HG03097 (cell line): Measurements from ENCODE around the gene KCTD19.

ENCODE experiments used
- ATAC-seq: cut with Tn5 transposase; IDR thresholded peaks from one replicate; pipeline ENCODE4 v1.9.1; 2021; ENCODE audit not compliant: unreplicated experiment, low FRiP score

The KCTD19 gene

DNA sequence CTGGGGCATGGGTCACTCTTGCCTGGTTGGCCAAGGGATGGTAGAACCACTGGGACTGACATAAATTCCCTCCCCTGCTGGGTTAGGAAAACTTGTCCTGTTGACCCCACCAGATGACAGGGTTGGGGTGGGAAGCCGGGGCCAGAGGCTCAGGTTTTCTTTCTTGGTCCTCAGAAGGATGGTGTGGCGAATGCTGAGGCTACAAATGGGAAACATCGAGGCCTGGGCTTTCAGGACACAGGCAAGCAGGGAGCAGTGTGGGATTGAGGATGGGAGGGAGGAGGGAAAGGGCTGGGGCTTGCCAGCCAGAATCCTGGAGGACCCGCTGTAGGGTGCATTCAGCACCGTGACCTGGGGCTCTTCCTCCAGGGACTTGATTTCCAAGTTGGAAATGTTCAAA, 61.7 kb downstream of the KCTD19 start:
- ATAC-seq, result no peak

DNA sequence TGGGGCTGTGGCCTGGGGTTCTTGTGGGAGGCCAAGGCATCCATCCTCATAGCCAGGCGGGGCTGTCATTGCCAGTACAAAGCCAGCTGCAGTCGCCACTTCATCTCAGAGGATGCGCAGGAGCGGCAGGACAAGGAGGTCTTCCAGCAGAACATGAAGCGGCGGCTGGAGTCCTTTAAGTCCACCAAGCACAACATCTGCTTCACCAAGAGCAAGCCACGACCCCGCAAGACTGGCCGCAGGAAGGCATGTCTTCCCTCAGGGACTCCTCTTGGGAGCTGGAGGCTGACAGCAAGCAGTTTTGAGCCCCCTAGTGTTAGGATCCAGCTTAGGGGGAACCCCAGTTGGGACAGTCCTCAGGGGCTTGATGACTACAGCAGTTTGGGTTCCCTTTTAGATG, 62.3 kb downstream of the KCTD19 start:
- ATAC-seq, result no peak

DNA sequence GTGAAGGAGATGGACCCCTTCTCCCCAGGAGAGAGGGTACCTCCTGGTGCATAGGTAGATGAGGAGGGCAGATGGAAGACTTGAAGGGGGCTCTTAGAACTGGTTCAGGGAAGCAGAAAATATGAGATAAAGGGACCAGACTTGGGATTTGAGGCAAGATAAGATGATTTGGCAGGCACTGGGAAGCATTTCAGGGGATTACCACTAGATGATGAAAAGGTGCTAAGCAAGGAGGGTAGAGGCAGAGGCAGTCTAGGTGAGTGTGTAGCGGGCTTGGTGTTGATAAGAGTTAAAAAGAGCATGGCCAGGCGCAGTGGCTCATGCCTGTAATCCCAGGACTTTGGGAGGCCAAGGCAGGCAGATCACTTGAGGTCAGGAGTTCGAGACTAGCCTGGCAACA, 63.3 kb downstream of the KCTD19 start:
- ATAC-seq, result no peak

DNA sequence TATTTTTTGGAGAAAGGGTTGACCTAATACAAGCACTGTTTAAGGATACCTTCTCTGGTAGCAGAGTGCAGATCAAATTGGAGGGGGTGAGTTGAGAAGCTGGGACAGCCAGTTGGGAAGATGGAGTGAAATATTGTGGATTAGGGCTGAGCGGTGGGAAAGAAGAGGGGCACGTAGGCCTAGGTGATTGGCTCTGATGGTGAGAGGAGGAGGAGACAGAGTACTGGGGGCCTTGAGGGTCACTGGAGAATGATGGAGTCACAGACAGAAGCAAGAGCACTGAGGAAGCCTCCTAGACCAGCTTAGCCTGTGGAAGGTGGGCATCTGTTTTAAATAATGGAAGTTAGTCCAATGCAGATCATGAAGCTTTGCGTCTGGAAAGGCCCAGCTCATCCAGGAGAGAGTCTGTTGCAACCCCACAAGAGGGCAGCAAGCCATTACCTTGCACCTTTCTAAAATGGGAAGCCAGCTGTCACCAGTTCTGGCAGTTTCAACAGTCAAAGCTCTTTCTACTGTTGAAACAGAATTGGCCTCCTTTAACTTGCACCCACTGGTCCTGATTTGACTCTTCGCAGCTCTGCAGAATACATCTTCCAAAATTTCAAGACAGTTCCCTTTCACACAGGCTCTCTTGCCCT, 66.0 kb downstream of the KCTD19 start:
- no peak for ATAC-seq

DNA sequence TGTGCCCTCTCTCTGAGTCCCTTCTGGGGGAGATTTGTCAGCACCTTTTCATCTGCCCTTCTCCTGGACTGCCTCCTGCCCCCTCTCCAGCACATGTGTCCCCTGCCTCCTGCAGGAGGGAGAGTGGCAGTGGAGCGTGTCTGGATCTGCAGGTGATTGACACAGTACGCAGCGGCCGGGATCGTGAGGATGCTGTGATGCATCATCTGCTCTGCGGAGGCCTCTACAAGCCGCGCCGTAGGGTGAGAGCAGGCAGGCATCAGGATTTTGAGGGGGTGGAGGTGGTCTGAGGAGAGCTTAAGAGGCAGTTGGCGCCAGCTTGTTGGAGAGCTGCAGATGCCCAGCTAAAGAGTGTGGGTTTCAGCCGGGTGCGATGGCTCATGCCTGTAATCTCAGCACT, 66.8 kb downstream of the KCTD19 start:
- ATAC-seq, result no peak

DNA sequence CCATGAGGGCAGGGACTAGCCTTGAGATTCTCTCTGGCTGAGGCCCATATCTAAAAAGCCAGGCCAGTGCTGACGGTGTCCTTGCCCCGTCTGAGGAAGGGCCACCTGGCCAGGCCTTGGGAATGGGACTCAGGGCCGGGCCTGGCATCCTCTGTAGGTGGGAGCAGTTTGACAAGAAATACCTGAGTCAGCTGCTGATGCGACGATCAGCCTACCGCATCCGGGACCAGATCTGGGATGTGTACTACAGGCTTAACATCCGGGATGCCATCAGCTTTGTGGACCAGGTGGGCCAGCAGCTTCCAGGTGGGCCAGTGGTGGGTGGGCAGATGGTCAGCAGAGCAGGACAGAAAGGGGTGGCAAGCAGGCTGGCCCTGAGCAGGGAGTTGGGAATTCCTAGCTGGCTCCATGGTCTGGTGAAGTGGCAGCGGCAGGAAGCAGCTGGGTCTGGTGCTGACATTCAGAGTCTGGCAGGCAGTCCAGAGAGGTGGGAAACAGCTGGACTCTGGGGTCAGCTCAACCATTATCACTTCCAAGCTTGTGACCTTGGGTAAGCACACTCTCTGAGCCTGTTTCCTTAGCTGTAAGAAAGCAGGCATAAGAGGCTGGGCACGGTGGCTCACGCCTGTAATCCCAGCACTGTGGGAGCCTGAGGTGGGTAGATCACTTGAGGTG, 68.2 kb downstream of the KCTD19 start:
- no peak for ATAC-seq

DNA sequence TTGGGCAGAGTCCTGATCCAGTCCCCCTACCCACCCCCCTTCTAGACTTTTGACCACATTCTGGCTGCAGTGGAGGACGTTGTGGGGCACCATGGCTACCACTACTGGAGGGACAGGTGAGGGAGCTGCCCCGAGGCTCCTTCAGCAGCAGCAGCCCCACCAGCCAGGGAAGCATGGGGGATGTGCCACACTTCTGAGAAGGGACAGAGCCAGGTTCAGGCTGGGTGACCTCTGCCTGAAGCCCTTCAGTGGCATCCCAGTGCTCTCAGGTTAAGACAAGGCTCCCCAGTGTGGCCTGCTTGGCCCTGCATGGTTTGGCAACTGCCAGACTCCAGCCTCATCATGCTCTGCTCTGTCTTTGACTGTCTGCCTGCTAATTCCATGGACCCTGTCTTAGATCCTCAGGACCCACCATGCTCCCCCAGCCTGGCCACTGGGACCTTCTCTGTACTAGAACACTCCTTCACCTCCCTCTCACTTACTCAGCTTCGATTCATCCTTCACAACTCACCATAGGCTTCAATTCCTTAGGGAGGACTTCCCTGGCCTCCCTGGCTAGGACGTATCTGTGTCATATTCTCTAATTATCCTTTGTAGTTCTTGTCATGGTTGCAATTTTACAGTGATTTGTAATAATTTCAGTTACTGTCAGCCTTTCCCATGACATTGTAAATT, 68.9 kb downstream of the KCTD19 start:
- ATAC-seq, result no peak

DNA sequence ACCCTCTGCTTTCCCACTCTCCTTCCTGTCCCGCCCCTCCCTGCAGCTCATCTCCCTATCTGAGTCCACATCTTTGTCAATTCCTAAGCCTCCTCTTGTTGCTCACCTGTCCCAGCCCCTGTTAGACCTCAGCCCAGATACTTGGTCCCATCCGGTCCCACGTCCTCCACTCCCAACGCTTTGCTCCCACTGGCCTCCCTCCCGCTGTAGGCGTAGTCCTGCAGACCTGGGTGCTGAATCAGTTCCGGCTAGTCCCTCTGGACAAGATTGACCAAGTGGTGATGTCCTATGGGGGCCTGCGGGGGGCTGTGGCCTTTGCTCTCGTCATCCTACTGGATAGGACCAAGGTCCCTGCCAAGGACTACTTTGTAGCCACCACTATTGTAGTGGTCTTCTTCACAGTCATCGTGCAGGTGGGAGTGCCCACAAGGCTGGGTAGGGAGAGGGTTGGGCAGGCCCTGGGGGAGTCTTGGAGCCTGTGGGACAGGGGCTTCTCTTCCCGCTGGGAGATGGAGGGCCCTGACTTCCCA, 69.8 kb downstream of the KCTD19 start:
- ATAC-seq, result no peak

DNA sequence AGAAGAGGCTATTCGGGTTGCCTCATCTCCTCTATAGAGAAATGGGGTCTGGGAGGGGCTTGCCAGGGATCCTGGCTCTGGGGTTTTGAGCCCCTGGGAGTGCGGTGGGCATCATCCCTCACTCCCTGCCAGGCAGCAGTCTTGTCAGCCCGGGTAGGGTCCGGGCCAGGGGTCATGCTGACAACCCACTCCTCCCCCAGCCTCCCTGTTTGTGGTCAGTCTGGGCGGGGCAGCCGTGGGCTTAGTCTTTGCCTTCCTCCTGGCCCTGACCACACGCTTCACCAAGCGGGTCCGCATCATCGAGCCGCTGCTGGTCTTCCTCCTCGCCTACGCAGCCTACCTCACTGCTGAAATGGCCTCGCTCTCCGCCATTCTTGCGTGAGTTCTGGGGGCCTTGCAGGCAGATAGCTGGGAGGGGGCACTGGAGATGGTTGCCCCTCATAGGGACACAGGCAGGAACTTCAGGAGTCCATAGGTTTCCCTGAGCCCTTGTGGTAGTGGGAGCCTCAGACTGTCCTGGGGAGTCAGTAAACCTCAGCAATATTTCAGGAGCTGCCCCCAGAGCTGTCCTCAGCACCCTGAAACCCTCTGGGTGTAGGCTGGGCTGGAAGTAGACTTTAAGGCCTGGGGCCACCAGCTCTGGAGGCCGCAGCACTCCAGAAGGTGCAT, 70.9 kb downstream of the KCTD19 start:
- ATAC-seq, result no peak

DNA sequence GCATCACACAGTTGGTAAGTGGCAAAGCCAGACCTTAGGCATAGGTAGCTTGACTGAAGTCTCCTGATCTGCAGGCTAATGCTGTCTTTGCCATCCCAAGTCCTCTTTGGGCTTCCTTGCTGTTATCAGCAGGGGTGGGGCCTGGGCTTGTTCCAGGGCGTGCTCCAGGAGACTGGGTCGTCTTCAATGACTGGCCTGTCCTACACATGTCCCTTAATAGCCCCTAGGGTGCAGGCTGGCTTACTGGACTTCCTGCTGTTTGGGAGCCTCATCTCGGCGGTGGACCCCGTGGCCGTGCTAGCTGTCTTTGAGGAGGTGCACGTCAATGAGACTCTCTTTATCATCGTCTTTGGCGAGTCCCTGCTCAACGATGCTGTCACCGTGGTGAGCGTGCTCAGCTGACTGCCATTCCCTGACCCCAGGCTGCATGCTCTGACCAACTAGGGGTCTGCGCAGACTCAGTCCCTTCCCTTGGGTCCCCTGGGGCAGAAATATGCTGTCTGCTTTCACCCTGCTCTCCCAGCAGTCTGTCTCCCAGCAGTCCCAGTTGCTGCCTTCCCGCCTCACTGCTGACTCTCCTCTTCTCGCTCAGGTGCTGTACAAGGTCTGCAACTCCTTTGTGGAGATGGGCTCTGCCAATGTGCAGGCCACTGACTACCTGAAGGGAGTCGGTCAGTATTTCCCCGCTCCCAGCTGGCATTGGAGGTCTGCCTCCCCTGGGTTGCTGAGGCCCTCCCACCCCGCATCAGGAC, 71.6 kb downstream of the KCTD19 start:
- no peak for ATAC-seq

DNA sequence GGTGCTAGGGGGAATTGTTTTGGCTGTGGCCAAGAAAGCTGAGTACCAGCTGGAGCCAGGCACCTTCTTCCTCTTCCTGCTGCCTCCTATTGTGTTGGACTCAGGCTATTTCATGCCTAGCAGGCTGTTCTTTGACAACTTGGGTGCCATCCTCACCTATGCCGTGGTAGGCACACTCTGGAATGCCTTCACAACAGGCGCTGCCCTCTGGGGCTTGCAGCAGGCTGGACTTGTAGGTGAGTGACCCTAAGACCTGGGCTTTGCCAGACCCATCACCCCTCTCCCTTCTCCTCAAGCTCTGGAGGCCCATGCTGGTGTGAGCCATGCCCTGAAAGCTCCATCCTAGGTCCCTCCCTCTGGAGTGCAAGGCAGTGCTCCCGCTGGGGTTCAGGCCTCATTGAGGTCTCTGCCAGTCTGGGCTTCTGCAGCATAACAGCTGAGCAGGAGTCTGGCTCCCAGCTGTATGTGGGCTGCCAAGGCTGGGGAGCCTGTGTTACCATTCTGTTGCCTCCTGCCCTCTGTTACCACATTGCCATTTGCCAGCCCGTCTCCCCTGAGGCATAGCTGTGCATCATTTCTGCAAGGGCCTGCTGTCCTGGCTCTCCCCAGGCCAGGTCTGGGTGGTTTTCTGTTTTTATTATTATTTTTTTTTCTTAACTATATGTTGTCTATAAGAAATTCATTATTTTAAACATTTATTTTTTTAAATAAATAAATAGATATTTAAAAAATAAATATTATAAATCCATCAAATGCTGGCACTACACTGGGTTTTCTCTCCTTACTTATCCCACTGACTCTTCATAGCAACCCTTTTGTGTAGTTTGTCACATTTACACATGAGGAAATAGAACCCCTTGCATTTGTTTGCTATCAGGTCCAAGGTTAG, 73.7 kb downstream of the KCTD19 start:
- no peak for ATAC-seq

DNA sequence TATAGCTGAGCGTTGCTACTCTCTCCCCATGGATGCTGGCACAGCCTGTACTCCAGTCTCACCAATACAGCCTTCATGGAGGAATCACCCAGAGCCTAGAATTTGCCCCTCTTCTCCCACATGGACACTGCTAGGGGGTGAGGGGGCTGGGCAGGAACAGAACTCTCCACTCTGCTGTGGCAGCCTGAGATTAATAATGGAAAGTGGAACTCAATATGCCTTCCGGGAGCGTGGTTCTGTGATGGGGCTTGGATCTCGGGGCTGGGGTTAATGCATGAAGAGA, 76.6 kb downstream of the KCTD19 start:
- no peak for ATAC-seq

DNA sequence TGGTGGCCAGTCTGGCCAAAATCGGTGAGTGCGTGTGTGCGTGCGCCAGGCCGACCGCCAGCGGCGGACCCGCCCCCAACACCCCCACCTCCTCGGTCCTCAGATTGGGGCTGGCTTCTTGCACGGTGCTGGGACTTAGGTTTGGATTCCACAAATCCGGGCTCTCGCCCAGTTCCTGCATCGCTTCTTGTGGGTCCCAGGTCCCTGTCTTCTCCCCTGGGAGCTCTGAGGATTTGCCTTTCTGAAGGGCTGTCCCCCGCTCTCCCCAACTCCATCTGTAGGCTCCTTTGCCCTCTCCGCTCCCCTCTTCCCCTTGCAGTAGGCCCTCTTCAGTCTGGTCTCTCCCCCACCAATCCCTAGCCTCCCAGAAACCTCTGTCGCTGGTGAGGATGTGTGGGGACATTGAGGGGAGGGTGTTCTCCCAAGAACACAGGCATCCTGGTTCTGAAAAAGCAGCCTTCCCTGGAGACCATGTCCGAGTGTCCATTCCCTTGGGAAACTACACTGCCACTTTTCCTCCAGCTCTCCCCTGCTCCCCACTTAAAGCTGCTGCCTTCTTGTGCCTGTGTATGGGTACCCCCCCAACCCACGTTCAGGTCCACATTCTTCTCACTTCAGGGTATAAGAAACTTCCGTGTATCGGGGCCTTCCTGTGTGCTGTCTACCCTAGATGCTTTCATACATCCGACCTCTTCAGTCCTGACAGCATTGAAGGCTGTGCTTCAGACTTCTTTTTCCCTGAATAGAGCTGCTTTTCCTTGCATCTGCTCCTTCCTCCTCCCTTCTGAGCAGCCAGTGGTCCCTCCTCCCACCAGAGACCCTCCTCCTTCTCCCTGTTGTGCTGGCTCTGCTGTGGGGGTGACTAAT, 77.1 kb downstream of the KCTD19 start:
- ATAC-seq, result no peak

DNA sequence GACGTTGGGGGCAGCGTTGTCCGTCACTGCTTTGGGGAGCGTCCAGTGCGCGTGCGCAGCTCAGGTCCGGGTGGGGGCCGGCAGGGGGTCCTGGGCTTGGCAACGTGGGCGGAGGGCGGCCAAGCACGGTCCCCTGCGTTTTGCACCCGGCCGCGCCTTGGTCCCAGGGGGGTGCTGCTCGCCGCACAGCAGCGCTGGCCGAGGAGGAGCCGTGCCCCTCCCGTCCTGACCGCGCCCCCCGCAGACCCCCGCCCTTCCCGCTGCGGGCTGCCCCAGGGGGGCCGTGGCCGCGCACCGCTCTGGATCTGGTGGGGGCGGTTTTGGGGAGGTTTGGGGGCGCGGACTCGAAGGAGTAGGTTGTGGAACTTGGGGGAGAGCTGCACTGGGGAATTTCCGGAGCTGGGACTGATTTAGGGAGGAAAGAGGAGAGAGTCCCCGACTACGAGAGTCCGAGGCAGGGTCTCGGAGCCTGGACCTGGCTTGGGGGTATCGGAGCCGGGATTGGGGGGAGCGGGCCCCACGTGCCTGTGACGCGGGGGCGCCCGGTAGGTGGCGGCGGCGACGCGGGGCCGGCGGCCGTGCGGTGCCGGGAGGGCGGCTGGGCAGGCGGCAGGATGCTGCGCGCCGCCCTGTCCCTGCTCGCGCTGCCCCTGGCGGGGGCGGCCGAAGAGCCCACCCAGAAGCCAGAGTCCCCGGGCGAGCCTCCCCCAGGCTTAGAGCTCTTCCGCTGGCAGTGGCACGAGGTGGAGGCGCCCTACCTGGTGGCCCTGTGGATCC, 78.0 kb downstream of the KCTD19 start, which contains the start of gene SLC9A5:
Gene SLC9A5, plus strand, starts transcription at position 579 of the 777 bp plus-strand sequence. Its CDS starts 36 bp downstream, at position 615.
- ATAC-seq, result no peak

DNA sequence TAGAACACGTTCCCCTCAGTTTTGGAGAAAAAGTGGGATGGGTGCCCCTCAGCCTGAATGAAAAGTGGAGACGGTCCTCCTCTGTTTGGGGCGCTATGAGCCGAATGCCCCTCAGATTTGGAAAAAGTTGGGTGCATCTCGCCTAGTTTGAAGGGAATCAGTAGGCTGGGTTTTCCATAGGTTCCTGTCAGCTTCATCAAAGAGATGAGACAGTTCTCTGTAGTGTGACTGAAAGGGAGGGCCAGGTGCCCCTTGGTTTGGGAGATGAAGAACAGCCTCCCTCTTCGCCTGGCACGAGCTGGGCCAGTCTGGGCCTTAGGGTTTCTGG, 78.5 kb downstream of the KCTD19 start:
- ATAC-seq, result no peak

DNA sequence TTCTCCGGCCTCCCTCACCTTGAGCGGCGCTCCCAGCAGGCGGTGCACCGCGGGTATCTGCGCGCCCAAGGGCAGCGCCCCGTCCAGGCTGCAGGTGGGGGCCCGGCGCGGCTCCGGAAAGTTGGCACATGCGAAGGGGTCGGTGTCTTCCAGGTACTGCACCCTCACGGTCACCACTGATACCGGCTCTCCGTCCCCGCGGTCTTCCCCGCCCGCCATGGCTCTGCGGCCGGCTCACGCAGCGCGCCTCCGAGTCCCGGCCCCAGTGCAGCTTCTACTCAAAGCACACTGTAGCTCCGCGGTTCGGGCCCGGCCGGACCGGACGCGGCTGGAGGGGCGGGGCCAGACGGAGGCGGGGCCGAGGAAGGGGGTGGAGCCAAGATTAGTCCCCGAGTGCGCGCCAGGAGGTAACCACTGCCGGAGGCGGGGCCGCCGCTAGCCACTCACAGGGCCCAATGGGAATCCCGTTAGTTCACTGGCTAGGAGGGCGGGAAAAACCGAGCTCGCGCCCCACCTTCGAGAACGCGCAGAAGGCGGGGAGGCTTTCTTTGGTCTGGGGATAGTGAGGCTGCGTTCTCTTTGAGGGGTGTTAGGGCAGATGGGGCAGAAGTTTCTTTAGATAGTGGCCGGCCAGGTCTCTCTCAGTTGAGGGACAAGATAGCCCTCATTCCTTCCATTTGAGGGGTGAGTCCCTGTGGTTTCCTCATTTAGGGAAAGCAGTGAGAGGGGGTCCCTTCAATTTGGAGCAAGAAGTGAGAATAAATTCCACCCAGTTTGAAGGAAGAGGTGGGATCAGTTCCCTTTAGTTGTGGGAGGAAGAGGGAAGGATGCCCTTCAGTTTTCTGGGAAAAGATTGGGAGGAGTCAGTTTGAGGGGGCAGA, 79.1 kb downstream of the KCTD19 start, which contains the start of gene FHOD1:
Gene FHOD1, minus strand, starts transcription at position 290 of the 881 bp plus-strand sequence. Its CDS starts 71 bp downstream, at position 219.
- ATAC-seq, result peak; percentile 45

DNA sequence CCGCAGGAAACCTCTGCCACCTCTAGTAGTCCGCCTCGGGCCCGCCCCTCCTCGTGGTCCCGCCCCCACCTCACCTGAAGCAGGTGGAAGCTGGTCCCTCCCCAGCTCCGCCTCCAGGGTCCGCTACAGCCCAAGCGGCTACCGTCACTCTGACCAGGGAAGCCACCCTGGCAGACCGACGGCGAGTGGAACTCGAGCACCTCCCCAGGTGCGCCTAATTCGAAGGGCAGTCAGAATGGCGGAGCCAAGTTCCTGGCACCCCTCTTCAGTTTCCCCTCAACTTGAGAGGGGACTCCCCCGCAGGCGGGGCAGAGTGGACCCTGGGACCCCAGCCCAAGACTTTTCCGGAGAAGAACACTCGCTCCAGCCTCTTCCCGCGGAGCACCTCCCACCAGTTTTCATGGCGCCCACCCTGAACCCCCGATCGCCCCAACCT, 79.8 kb downstream of the KCTD19 start:
- no peak for ATAC-seq
